22Rv1 (cell line): ENCODE results near the gene PITPNM3.

ENCODE experiments used
- H3K27ac ChIP-seq: fragments of 450-650 bp; 2 replicates; pipeline ENCODE4 v1.5.1; 2017
- CTCF ChIP-seq: fragments of 450-650 bp; IDR thresholded peaks from 2 replicates; pipeline ENCODE4 v1.5.1; 2017; ENCODE audit warnings: mild to moderate bottlenecking
- ZFX ChIP-seq: fragments of 450-650 bp; IDR thresholded peaks from 2 replicates; pipeline ENCODE4 v1.6.1; 2017; ENCODE audit warnings: antibody characterized with exemption, borderline replicate concordance

PITPNM3 gene

GRCh38 chr17:6492892-6493674, 63.3 kb downstream of the PITPNM3 start:
- H3K27ac ChIP-seq, result no peak overlapping the region

GRCh38 chr17:6491071-6491700, 65.2 kb downstream of the PITPNM3 start:
- TF ChIP-seq CTCF (no peak), ZFX (no peak)
- H3K27ac ChIP-seq, result no peak overlapping the region

More at GRCh38 chr17:6492892-6493674, 63.3 kb downstream of the PITPNM3 start:
- TF ChIP-seq CTCF, result no peak
- TF ChIP-seq ZFX, result no peak

- TF ChIP-seq CTCF (no peak), ZFX (no peak)
- H3K27ac ChIP-seq, result no peak overlapping the region
These were observed 67.3 kb downstream of the PITPNM3 start for GRCh38 chr17:6489016-6489550.

- no peak overlapping the region for H3K27ac ChIP-seq
- TF ChIP-seq CTCF (no peak), ZFX (no peak)
These were observed 68.3 kb downstream of the PITPNM3 start for GRCh38 chr17:6488008-6488539.

- H3K27ac ChIP-seq, result no peak overlapping the region
- no peak for TF ChIP-seq ZFX
- no peak for TF ChIP-seq CTCF
These were observed 68.9 kb downstream of the PITPNM3 start for GRCh38 chr17:6487251-6488007.

GRCh38 chr17:6485646-6486412, 70.5 kb downstream of the PITPNM3 start:
- no peak overlapping the region for H3K27ac ChIP-seq
- TF ChIP-seq ZFX (no peak), CTCF (no peak)
